GM12801 (cell line): ENCODE data around the gene COPS8.
A peak's percentile ranks its signal among the peaks of the same experiment; 100 is the strongest.

Experiments
- CTCF ChIP-seq: IDR thresholded peaks from one replicate; pipeline ENCODE4 v1.5.1; 2011; ENCODE audit warnings: control low read depth; ENCODE audit not compliant: insufficient read length; ENCODE audit errors: extremely low read depth

Gene COPS8

GRCh38 chr2:237066396-237066795, 19.3 kb upstream of the COPS8 start:
- no peak for TF ChIP-seq CTCF

GRCh38 chr2:237068005-237068576, 17.6 kb upstream of the COPS8 start:
- TF ChIP-seq CTCF: no peak

- TF ChIP-seq CTCF: peak; percentile 47
Measured at GRCh38 chr2:237072067-237072931, 13.4 kb upstream of the COPS8 start.

- TF ChIP-seq CTCF: no peak
Measured at GRCh38 chr2:237073552-237073951, 12.1 kb upstream of the COPS8 start.

- TF ChIP-seq CTCF: no peak
Measured at GRCh38 chr2:237074211-237074993, 11.3 kb upstream of the COPS8 start.

- no peak for TF ChIP-seq CTCF
Measured at GRCh38 chr2:237075749-237076599, 9.7 kb upstream of the COPS8 start.

GRCh38 chr2:237081596-237081995, 4.1 kb upstream of the COPS8 start:
- no peak for TF ChIP-seq CTCF
